Activated CD4-positive, alpha-beta T cell treated with anti-CD3 and anti-CD28 coated beads, Interleukin-2, Interleukin-4, amounts not matched to agents 100 ng/mL and 50 ng/mL, durations not matched to agents 16 hours and 8 hours (primary cell): ENCODE measurements around the gene HSPBAP1.
"Not testable (repeated sequence)": the region's sequence is repeated elsewhere in the genome, so short reads cannot be mapped to it uniquely, and the experiment has no call there.

ENCODE experiments used
- DNase-seq: peaks from one replicate; pipeline ENCODE4 v3.0.0-alpha.2; 2020; ENCODE audit warnings: low spot score

Gene HSPBAP1

DNA sequence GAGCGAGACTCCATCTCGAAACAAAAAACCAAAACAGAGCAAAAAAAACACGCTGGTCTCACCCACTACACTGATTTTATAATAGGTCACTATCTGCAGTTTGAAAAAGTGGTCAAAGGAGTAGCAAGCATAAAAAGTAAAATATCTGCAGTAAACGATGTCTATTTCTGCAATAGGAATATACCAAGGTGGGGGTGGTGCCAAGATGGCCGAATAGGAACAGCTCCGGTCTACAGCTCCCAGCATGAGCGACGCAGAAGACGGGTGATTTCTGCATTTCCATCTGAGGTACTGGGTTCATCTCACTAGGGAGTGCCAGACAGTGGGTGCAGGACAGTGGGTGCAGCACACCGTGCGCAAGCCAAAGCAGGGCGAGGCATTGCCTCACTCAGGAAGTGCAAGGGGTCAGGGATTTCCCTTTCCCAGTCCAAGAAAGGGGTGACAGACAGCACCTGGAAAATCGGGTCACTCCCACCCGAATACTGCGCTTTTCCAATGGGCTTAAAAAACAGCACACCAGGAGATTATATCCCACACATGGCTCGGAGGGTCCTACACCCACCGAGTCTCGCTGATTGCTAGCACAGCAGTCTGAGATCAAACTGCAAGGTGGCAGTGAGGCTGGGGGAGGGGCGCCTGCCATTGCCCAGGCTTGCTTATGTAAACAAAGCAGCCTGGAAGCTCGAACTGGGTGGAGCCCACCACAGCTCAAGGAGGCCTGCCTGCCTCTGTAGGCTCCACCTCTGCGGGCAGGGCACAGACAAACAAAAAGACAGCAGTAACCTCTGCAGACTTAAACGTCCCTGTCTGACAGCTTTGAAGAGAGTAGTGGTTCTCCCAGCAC, 60.7 kb downstream of the HSPBAP1 start:
- DNase-seq, result not testable (repeated sequence)

DNA sequence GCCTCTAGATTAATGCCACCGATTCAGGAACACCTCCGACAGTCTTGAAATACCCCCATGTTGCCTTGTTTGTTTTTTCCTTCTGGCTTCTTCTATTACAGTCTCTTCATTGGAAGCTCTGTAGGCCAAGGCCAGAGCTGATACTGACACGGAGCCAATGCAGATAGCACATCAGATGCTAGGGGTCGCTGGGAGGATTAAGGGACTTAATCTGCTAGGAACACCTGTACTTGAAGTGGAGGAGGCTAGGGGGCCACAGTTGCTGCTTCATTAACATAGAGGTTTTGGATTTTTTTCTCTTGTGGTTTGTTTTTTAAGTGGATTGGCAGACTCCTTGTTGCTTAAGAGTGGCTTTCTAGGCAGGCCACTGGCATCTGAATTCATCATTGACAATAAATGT, 63.4 kb downstream of the HSPBAP1 start:
- DNase-seq, result no peak

DNA sequence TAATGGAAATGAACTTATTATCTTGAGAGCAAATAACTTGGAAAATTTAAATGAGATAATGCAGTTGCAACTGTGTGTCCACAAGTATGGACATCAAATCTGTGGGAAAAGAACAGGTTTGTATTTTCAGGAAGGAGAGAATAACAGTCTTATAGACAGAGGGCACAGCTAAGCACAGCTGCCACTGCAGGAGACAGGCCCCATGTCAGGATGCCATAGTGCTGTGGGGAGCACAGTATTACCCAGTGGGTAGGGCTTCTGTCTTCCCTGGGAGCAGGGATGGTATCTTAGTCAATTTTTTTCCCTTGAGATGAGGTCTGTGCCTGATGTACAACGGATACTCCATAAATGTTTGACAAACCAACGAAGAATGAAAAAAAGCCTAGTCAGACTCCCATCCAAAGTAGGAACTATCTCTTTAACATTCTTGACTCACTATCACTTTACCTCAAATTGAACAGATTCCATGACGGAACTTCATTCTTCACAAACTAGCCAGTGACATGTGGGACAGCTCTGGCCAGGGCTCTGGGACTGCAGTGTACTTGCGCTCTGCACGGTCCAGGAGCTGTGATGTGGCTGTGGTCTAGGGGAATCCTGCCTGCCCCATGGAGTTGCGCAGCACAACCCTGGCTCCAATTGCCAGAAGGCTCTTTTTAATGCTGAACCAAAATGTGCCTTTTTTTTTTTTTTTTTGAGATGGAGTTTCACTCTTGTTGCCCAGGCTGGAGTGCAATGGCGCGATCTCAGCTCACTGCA, 64.7 kb downstream of the HSPBAP1 start:
- DNase-seq, result no peak

DNA sequence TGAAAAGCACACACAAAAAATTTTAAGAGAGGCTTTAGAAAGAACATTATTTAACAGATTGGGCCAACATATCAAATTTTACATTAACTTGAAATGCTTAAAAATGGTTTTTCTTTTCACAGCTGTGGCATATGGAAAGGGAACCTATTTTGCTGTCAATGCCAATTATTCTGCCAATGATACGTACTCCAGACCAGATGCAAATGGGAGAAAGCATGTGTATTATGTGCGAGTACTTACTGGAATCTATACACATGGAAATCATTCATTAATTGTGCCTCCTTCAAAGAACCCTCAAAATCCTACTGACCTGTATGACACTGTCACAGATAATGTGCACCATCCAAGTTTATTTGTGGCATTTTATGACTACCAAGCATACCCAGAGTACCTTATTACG, 65.4 kb downstream of the HSPBAP1 start:
- no peak for DNase-seq

DNA sequence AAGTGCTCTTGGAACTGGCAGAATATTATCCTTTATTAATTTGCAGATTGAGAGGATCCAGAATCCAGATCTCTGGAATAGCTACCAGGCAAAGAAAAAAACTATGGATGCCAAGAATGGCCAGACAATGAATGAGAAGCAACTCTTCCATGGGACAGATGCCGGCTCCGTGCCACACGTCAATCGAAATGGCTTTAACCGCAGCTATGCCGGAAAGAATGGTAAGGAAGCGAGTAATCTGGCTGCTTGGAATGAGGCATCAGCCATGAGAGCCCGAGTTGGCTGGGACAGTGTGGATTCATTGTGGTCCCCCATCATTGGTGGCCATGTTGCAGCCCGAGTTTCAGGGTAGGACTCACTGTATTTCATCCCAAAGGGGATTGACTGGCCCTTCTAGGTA, 65.9 kb downstream of the HSPBAP1 start:
- no peak for DNase-seq

DNA sequence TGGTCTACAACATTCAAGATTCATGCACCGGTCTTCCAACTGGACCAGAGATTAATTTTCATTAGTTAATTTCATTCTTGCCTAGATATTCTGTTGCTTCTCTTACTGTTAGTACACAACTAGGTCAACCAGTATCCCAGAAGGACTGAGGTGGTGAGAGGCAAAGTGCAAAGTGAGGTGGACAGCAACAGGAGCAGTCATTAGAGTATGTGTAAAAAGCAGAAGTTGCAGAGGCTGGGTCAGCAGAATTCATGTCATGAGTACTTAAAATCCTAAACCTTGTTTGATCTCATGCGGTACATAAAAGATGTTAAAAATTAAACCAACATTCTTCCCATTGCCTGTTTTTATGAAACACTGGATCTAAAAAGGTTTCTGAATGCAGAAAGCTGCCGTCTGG, 66.3 kb downstream of the HSPBAP1 start:
- no peak for DNase-seq

DNA sequence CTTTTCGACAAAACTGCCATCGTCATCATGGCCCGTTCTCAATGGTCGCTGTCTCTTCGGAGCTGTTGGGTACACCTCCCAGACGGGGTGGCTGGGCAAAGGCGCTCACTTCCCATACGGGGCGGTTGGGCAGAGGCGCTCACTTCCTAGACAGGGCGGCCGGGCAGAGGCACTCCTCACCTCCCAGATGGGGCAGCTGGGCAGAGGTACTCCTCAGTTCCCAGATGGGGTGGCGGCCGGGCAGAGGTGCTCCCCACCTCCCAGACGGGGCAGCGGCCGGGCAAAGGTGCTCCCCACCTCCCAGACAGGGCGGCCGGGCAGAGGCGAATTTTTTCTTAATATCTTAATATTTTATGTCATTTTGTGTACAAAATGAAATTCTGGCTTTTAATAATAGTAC, 68.5 kb downstream of the HSPBAP1 start:
- DNase-seq, result no peak

DNA sequence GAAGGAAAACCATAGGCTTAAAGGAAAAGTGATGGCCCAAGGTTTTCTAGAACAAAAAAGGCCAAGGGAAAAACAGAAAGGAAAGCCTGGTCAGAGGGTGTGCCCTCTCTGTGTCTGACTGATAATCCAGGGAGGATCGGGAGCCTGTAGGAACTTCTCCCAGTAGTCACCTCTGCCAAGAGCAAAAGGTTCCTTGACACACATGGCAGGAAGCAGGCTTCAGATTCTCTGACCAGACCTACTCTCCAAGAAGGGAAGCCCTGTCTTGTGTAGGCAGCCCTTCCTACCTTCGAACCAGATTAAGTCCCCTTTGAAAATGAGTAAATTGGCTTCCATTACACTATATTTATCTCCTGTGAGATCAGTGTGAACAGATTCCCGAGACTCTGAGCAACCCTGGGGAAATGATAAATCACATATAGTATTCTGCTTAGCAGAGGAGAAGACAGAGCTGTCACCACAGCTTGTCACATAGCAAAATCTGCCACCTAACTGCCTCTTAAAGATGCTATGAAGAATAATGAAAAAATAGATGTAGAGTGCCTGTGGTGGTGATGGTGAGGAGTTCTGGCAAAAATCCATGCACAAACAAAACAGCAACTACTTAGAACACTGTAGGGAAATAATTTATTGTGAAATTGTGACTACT, 74.2 kb downstream of the HSPBAP1 start:
- DNase-seq, result no peak

DNA sequence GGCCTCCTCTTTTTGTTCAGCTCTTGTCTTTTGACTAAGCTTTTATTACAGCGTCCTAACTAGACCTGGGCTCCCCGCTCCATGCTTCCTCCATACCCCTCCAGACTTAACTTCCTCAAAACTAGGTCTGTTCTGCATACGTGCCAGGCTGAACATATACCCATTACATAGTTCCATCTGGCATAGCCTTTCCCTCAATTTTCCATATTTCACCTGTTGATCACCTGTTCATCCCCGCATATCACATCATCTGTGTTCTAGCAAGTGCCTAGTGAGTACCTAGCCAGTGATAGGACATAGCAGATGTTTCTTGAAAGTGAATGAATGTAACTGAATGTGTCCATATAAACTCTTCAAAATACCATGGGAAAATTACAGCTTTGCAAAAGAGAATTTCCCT, 77.0 kb downstream of the HSPBAP1 start:
- DNase-seq, result no peak

DNA sequence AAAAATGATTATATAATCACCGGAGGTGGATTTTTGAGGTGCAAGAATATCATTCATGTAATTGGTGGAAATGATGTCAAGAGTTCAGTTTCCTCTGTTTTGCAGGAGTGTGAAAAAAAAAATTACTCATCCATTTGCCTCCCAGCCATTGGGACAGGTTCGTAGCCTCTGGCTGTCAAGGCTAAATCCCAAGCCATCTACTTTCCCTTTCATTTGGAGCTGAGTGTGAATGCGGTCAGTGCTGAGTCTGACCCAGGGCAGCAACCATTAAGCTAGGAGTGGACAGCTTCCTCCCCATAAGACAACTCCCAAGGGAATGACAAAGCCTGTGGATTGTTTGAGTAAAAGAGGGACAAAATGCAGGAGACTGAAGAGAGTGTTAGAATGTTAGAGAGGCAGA, 79.4 kb downstream of the HSPBAP1 start:
- no peak for DNase-seq

DNA sequence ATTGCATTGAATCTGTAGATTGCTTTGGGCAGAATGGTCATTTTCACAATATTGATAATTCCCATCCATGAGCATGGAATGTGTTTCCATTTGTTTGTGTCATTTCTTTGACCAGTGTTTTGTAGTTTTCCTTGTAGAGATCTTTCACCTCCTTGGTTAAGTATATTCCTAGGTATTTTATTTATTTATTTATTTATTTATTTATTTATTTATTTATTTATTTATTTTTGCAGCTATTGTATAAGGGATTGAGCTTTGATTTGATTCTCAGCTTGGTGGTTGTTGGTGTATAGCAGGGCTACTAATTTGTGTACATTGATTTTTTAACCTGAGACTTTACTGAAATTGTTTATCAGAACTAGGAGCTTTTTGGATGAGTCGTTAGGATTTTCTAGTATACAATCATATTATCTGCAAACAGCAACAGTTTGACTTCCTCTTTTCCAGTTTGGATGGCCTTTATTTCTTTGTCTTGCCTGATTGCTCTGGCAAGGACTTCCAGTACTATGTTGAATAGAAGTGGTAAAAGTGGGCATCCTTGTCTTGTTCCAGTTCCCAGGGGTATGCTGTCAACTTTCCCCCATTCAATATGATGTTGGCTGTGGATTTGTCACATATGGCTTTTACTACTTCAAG, 82.9 kb downstream of the HSPBAP1 start:
- not testable (repeated sequence) for DNase-seq

DNA sequence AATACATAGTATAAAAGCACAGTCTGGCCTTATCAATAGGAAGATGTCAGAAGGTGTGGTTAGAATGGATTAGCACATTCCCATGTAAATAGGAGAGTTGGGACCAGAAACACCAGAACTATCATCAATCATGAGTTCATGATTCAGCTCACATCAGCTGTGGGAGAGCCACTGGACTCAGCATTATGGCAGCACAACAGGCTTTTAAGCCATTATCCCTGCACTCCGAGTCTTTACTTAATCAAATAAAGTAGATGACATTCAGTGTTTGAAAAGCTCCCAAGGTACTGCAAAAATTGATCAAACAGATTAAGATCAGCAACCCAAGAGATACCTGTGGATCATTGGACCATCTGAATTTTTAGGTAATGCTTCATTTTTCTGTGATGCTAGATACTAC, 88.3 kb downstream of the HSPBAP1 start:
- no peak for DNase-seq

DNA sequence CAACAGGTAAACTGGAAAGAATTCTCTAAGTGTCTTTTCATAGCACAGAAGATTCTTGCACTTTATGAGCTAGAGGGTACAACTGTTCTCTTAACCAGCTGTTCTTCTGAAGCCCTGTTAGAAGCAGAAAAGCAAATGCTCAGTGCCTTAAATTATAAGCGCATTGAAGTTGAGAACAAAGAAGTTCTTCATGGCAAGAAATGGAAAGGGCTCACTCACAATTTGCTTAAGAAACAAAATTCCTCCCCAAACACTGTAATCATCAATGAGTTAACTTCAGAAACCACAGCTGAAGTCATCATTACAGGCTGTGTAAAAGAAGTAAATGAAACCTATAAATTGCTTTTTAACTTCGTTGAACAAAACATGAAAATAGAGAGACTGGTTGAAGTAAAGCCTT, 93.4 kb downstream of the HSPBAP1 start:
- no peak for DNase-seq

DNA sequence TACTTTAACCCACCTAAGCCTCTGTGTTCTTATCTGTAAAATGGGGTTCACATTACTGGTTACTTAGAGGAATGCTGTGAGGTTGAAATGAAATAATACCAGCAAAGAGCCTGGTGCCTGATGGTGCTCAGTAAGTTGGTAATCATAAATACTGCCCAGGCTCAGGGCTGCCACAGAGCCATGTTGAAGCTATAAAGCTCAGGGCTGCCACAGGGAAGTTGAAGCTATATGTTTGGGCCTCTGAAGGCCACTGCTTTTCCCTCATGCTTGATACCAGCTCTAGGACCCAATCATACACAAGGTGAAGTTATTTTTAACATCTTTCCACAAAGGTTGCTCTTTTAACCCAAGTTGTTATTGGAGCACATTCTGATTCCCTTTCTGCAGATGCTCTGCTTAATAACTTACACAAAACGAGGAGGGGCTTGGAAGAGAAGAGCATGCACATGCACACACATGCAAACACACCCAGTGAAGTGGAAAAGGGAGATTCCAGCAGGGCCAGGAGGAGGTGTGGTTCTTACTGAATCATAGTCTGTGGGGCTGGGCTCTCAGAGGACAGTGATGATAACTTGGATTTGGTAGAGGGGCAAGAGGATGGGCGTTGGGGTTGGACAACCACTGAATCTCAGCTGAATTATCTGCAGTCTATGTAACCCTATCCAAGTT, 95.5 kb downstream of the HSPBAP1 start:
- DNase-seq, result no peak

DNA sequence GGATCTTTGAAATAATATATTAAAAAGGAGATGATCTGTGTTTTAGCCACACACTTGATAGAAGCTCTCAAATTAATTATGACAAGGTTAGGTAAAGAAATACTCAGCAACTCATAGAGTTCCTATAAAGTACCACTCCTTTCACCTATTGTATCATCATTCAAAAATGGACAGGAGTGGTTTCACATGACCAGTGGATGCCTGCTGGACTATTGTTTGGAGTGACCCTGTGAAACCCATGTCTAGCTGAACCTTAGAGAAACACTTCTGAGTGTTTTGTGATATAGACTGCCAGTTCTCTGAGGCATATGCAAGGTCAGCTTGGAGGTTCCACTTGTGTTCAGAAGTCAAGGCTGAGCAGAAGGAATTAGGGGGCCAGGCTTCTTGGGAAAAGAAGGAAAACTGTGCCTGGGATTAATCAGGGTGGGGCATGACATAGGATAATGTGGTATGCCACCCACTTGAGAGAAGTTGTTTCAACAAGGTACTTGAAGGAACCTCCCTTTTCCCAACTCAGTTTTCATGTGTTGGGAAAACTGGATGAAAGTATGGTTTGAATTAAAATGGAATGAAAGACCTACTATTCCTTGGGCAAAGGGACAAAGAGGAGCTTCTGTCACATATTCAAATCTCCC, 97.6 kb downstream of the HSPBAP1 start:
- DNase-seq, result no peak

DNA sequence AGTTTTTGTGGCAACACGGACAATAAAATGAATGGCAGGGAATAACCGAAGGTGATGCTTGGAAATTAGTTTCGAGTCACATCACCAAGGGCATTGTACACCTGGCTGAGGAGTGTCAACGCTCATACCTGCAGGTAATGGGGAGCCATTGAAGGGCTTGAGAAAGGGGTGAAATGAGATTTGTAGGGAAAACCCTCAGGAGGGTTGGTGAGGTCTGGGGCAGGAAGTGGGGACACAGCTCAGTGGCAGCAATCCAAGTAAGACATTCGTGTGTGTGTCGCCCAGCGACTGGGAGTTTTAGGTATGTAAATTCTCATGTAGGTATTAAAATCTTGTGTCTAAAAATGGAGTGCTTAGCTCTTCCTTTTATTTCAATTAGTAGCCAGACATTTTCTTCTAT, 98.7 kb downstream of the HSPBAP1 start:
- no peak for DNase-seq

DNA sequence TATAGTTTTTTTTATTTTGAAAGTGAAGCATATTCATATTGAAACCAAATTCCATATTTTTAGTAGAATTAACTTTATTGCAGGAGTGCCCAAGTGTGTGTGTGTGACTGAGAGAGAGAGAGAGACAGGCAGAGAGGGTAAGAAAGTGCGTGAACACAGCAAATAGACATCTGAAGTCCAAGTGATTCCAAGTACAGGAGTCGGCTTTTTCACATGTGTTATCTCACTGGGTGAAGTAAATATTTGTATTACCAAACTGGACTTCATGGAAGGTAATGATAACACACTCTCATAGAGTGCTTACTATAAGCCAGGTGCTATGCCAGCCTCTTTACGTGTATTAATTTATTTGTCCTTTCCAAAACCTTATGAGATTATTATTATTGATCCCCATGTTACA, 101.0 kb downstream of the HSPBAP1 start:
- no peak for DNase-seq

DNA sequence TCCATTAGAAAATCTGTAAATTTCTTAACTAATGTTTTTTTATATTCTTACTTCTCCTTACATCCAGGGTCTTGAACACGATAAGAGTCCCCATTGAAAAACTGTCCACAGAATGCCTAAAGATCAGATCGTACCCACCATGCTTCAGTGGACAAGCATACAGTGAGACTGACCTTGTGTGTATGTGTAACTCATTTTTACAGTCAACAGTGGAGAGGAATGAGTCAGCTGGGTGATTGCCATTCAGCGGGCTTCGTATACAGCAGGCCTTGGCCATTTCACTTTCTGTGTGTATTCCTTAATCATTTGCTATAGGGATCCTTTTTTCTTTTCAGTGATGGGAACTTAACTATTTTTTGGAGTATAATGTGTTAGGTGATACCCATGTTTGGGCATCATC, 102.4 kb downstream of the HSPBAP1 start:
- DNase-seq, result no peak

DNA sequence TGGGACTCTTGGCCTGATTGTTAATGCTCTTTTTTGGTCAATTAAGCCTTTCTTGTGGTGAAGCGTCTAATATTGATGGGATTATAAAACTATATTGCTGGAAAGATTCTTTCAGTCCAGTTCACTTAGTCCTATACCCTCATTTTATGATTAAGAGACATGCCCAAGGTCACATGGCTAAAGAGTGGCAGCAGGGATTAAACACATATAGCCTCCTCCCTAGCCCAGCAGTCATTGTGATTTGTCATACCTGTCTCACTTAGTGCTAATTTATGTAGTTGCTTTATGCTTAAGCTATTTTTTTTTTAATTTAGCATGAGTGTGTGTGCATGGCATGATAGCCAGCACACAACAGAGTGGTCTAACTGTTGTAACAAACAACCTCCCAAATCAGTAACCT, 103.5 kb downstream of the HSPBAP1 start:
- no peak for DNase-seq
